NB4 (cell line): Measurements from ENCODE around the gene ANKRD2.

Experiments used
- MYC ChIP-seq: IDR thresholded peaks from 2 replicates; pipeline ENCODE4 v1.6.1; 2011; ENCODE audit warnings: low read depth, low read length
- POLR2A ChIP-seq: IDR thresholded peaks from 2 replicates; pipeline ENCODE4 v1.6.1; 2011; ENCODE audit warnings: mild to moderate bottlenecking; ENCODE audit not compliant: insufficient read length; ENCODE audit errors: extremely low read depth
- TF ChIP-seq, protein P1 (sequence below): IDR thresholded peaks from one replicate; pipeline ENCODE4 v1.5.1; 2012; ENCODE audit warnings: low read depth, low read length
- TF ChIP-seq, protein P2 (sequence below): IDR thresholded peaks from 2 replicates; pipeline ENCODE4 v1.6.1; 2011; ENCODE audit warnings: low read depth, low read length

DNA sequence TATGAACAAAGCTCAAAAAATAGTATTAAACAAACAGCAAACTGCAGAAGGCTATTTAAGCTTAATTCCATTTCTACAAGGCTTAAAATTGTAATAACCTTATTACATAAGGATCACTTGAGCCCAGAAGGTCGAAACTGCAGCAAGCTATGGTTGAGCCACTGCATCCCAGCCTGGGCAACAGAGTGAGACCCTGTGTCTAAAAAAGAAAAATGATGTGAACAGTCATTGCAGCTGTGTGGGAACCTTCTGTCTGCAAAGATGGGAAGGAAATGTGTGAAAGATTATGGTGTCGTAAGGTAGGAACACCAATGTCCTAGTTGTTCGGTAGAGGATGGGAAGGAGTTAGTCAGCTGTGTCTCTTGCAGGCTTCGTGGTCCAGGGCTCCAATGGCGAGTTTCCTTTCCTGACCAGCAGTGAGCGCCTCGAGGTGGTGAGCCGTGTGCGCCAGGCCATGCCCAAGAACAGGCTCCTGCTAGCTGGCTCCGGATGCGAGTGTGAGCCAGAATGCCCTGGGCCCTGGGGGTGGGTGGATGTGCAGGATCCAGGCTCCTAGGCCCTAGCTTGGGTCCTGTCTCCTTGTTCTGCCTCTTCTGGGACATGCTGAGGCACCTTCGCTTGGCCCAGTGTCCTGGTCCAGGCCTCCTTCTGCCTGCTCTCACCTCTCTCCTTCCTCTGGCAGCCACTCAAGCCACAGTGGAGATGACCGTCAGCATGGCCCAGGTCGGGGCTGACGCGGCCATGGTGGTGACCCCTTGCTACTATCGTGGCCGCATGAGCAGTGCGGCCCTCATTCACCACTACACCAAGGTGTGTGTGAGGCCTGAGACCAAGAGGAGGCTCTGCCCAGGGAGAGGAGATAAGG lies 26.1 kb downstream of the ANKRD2 start:
- TF ChIP-seq, protein P1, sequence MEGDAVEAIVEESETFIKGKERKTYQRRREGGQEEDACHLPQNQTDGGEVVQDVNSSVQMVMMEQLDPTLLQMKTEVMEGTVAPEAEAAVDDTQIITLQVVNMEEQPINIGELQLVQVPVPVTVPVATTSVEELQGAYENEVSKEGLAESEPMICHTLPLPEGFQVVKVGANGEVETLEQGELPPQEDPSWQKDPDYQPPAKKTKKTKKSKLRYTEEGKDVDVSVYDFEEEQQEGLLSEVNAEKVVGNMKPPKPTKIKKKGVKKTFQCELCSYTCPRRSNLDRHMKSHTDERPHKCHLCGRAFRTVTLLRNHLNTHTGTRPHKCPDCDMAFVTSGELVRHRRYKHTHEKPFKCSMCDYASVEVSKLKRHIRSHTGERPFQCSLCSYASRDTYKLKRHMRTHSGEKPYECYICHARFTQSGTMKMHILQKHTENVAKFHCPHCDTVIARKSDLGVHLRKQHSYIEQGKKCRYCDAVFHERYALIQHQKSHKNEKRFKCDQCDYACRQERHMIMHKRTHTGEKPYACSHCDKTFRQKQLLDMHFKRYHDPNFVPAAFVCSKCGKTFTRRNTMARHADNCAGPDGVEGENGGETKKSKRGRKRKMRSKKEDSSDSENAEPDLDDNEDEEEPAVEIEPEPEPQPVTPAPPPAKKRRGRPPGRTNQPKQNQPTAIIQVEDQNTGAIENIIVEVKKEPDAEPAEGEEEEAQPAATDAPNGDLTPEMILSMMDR, result no peak
- no peak for TF ChIP-seq MYC
- TF ChIP-seq, protein P2, sequence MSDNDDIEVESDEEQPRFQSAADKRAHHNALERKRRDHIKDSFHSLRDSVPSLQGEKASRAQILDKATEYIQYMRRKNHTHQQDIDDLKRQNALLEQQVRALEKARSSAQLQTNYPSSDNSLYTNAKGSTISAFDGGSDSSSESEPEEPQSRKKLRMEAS, result no peak
- TF ChIP-seq POLR2A, result no peak
